Activated gamma-delta T cell (primary cell): Measurements from ENCODE around the gene OR4C13.
"Not testable (repeated sequence)": the region's sequence is repeated elsewhere in the genome, so short reads cannot be mapped to it uniquely, and the experiment has no call there.

ENCODE experiments used
- DNase-seq: peaks from one replicate; lab custom pipeline; 2025; lab: John Stamatoyannopoulos, UW
- total RNA-seq, 2 donors: gene quantifications; one replicate each; lab custom pipeline; 2026; lab: John Stamatoyannopoulos, UW

Gene OR4C13
- 0 reads per million in 2 donors for total RNA-seq

DNA sequence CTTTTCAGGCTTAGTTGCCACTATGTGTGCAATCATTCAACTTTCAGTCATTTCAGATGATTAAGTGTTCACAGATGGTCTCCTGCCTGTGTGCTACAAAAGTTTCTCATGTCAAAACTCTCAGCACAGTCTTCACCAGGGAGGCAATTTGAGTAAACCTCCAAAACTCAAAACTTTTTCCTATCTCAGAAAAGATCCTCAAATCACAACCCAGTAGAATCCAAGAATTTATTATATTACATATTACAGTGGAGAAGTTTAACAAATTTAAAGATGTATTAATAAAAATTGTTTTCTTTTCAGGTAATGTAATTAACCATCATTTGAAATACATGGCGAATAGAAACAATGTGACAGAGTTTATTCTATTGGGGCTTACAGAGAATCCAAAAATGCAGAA lies at the start of gene OR4C13:
Gene OR4C13, plus strand, starts transcription at position 301 of the 400 bp plus-strand sequence. Its CDS starts 32 bp downstream, at position 333.
- DNase-seq: no peak

DNA sequence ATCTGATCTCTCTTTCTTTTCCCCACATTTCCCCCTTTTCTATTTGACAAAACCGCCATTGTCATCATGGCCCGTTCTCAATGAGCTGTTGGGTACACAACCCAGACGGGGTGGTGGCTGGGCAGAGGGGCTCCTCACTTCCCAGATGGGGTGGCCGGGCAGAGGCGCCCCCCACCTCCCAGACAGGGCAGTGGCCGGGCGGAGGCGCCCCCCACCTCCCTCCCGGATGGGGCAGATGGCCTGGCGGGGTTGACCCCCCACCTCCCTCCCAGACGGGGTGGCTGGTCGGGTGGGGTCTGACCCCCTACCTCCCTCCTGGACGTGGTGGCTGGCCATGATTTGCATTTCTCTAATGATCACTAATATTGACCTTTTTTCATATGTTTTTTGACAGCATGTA lies 40.7 kb upstream of the OR4C13 start:
- DNase-seq: not testable (repeated sequence)

DNA sequence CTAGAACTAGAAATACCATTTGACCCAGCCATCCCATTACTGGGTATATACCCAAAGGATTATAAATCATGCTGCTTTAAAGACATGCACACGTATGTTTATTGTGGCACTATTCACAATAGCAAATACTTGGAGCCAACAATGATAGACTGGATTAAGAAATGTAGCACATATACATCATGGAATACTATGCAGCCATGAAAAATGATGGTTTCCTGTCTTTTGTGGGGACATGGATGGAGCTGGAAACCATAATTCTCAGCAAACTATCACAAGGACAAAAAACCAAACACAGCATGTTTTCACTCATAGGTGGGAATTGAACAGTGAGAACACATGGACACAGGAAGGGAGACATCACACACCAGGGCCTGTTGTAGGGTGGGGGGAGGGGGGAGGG lies 3.5 kb upstream of the OR4C13 start:
- DNase-seq: not testable (repeated sequence)

DNA sequence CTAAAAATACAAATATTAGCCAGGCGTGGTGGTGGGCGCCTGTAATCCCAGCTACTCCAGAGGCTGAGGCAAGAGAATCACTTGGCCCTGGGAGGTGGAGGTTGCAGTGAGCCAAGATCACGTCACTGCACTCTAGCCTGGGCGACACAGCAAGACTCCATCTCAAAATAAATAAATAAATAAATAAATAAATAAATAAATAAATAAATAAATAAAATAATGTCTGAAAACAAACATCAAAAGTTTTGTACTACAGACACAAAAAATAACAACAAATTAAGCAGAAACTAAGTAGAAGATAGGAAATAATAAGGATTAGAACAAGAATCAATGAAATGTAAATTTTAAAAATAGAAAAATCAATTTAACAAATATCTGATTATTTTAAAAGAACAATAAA lies 21.2 kb downstream of the OR4C13 start:
- DNase-seq: not testable (repeated sequence)

DNA sequence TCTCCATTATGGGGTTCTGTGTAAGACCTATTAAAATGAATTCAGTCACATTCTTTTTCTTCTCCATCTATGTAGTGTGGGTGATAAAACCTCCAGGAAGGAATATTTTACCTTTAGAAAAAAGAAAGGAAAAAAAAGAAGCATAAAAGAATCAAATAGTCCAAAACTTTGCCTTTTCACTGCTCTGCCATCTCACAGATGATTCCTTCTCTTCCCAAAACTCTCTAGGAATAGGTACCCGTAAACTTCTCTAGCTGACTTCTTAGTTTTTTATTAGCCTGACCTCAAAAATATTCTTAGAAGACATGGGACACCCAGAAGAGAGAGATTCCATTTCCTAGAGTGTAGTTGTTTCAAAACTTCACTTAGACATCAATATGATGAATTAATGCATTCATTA lies 30.2 kb downstream of the OR4C13 start, which contains the start of gene OR4C12:
Gene OR4C12, minus strand, starts transcription at position 101 of the 400 bp plus-strand sequence. Its CDS starts 34 bp downstream, at position 67.
- not testable (repeated sequence) for DNase-seq

DNA sequence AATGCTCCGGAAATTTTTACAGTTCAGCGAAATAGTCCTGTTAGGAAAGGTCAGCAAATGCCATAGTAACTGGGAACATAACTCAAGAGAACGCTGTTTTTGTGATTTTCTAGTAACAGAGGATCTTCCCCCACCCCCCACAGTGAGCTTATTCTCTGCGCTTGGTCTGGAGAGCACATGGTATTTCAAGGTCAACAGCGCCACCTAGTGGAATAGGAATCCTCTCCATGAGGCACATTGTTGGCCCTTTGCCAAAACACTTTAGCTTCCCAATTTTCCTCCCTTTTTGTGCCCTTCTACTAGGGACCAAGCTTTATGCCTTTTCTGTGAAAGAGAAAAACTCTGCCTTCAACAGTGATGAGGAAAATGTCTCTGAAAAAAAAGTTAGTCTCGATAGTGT lies 43.4 kb downstream of the OR4C13 start:
- DNase-seq: no peak
